K562 treated with DMSO at 1 percent for 12 hours (cell line): ENCODE measurements around the gene FAM76B. TPM values are rescaled to one million over a fixed set of nuclear protein-coding genes. Genes with fewer than 3 reads are reported as not detected.

Experiments
- total RNA-seq: library from RNA; unstranded; fragments of 300-600 nt; gene quantifications from 2 replicates; pipeline ENCODE4 v1.2.3, GENCODE V29; 2022; ENCODE audit not compliant: insufficient read depth

The FAM76B gene
- total RNA-seq: 10.1 and 31.4 TPM in 2 replicates

DNA sequence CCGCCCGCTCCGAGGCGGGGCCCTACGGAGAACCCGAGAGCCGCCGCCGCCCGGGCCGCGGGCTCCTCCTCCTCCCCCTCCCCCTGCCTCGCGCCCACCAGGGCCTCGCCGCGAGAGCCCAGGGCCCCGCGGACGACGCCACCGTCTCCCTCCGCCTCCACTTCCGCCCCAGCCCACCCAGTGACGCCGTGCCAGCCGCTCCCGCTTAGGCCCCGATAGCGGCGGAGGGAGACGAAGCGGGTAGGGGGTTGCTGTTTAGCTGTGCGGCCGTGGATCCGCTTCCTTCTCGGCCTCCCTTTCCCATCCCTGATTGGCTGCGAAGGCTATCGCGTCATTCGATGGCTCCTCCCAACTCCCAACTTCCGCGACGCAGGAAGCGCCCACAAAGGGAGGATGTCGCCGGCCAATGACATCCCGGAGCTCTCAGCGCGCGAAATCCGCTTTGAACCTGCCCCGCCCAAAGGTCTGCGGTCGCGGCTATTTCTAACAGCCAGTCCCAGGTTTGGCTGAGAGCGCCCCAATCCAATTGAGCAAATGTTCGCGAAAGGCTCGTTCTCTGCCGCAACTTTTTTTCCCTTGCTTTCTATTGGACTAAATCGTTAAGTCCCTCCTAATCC is at the start of gene FAM76B:
Gene FAM76B, minus strand, starts transcription at position 277 of the 617 bp plus-strand sequence. CDS start 304 bp downstream, outside the sequence.

DNA sequence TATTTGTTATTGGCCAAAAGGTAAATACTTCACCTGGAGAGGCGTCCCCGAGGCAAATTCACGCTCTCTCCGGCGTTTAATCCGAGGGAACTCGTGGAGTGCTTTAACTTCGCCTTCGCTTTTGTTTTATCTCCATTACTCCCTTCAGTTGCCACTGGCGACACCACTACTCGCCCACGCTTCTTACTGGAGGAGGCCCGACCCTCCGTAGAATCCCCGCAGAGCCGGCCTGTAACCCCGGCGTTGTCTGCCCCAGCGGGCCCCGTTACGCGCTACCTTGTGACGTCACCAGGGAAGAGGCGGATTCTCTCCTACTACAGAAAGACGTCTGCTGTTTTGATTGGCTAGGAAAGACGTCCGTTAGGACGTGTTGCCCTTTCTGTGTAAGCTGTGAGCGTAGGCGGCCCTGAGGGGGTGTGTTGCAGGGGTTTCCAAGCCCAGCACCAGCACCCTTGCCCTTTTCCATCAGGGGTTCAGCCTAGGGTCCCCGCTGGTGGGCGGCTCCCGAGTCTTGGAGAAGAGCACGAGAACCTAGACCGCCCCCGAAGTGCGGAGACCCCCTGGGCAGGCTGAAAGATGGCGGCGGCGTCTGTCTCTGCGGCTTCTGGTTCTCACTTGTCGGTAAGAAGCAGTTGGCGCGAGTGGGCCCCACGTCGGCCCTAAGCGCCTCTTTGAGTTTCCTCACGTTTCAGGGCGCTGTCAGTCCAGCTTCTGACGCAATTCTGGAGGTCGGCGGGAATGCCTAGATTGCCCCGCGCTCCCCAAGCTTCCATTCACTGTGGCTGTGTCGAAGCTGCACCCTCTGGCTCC is 746 bp upstream of the FAM76B start, which contains the start of gene CEP57:
Gene CEP57, plus strand, starts transcription at position 376 of the 810 bp plus-strand sequence. Its CDS starts 201 bp downstream, at position 577.

Other genes with a start within 250 kb of the FAM76B start
- gene CEP57, start 716 bp upstream of the FAM76B start, total RNA-seq: 24.3 and 62.5 TPM in 2 replicates
- 7.8 and 16.7 TPM in 2 replicates for gene MTMR2, start 134.3 kb upstream of the FAM76B start, total RNA-seq